ENCODE measurements around the gene DTYMK.

The DTYMK gene

GRCh38 chr2:241645915-241646645, 40.5 kb downstream of the DTYMK start:
- no peak for DNase-seq (ENCODE audit: low spot score)

GRCh38 chr2:241645056-241645914, 41.3 kb downstream of the DTYMK start:
- no peak for DNase-seq (ENCODE audit: low spot score)

GRCh38 chr2:241641631-241642030, 45.0 kb downstream of the DTYMK start:
- no peak for DNase-seq (ENCODE audit: low spot score)

DNA sequence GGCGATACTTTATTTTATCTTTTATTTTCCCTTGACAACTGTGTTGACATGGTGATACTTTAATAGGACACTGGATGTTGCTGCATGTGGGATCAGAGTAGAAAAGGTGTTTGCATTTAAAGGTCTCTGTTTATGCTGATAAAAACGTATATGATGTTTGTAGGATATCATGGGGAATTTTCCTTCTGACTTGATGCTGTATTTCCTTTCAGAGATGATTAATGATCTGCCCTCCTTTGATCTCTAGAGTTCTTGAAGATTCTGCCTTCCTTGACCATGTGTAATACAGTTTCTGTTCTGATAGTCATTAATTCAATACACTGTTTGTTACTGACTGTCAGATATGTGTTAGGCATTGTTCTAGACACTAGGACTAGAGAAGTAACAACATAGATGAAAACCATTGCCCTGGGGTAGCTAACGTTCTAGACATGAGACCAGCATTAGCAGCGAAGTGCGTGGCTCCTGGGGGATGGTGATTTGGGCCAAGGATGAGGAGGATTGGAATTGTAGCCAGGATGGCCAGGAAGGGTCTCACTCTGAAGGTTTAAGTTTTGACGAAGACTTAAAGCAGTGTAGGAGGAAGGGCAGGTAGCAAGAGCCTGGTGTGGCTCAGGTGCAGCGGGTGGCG, 46.3 kb downstream of the DTYMK start:
- DNase-seq (ENCODE audit: low spot score): no peak

- DNase-seq (ENCODE audit: low spot score): no peak
Observed at GRCh38 chr2:241639385-241639784, 47.2 kb downstream of the DTYMK start.

DNA sequence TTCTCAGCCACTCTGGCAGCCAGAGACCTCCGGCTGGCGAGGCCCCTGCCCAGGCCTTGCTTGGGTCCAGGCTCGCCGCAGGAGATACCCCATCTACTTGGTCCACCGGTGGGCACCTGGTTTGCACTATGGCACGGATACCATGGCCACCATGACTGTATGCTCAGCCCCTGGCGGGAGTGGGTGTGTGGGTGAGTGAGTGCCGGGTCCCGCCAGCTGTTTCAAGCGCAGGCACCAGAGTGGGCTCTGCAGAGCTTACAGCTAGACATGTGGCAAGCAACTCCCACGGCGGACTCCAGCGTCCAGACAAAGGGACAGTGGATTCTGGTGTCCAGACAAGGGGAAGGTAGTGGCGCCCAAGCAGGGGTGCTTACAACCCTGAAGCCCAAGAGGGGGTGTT, 47.7 kb downstream of the DTYMK start:
- DNase-seq (ENCODE audit: low spot score): no peak

- no peak for DNase-seq (ENCODE audit: low spot score)
Observed at GRCh38 chr2:241637795-241638660, 48.6 kb downstream of the DTYMK start.

DNA sequence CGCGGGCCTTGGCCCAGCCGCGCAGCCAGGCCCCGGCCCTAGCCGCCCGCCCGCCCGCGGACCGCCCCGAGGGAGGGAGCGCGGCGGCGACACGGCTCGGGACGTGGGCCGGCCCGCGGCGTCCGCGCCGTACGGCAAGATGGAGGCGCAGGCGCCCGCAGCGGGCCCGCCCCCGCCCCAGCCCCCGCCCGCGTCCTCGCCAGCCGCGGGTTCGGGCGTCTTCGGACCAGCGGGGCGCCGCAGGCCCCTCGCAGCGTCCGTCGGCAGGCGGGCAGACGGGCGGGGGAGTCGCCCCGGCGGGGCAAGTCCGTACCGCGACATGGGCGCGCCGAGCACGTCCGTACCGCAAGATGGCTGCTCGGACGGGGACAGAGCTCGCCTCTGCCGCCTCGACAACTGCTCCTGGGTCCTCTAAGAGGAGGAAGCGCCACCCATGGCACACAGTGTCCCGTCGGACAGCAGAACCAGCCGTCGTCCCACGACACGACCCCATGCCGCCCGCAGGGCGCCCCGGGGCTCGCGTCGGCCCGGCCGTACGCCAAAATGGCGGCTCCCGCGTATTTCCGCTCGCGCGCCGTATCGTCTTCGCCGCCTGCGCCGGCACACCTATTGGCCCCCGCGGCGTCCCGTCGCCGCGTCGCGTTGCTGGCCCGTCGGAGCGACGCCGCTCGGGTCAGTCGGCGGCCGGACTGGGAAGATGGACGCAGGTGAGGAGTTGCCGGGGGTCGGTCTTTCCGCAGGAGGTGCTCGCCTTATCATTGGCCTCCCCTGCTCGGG, 49.4 kb downstream of the DTYMK start, which contains the start of the genes ATG4B and THAP4:
ATG4B (plus strand) TSS at position 676 of the 777 bp plus-strand sequence; CDS start at position 698, 22 bp downstream.
THAP4 (minus strand) TSS at position 141 of the 777 bp plus-strand sequence. CDS start 141 bp downstream, outside the sequence.
- DNase-seq (ENCODE audit: low spot score): peak; percentile 90

DNA sequence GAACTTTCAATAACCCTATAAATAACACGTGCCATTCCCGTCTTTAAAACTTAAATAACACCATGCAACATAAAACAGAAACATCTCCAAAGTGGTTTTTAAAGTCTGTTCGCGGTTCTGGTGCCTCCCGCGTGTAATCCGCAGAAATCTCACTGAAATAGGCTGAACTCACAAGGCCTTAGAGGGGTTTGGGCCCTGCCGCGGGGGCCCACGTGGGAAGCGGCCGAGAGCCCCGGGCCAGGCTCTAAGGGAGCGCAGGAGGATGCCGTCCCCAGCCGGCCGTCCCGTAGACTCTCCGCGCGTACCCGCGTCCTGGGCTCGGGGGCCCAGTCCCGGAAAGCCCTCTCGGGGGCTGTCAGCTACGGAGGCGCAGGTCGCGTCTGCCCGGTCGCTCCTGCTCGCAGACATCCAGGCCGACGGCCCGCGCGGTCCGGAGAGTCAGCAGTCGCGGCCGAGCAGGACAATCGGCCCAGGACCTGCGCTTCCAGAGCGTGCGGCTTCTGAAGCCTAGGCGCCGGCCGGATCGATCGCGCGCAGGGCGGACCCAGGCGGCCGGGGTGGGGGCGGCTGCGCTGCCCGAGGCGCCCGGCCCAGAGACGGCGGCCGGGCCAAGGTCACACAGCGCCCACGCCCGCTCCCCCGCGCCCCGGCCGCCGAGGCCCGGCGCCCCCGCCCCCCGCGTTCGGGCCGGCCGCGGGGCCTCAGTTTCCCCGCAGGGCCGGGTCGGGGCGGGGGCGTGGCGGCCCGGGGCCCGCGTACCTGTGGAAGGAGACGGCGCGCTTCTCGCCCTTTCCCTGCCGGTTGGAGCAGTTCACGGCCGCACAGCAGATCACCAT, 50.2 kb downstream of the DTYMK start:
- peak; percentile 67 for DNase-seq (ENCODE audit: low spot score)

GRCh38 chr2:241635756-241636155, 50.9 kb downstream of the DTYMK start:
- no peak for DNase-seq (ENCODE audit: low spot score)

DNA sequence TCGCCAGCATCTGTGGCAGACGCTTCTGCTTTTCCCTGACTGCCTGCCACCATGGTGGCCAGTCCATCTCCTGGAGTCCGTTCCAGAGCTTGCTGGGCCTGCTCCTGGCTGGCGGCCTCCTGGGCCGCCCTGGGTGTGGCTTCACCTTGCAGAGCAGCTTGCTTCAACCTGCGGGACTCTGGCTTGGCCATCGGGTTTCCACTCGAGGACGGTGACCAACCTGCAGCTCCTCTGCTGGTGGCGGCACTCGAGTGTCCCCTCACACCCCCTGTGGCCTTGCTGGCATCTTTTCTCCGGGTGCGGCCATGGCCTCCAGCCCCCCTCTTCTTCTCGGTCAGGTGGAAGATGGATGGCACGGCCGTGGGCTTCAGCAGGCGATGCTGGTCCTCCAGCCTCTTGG, 53.1 kb downstream of the DTYMK start:
- no peak for DNase-seq (ENCODE audit: low spot score)

DNA sequence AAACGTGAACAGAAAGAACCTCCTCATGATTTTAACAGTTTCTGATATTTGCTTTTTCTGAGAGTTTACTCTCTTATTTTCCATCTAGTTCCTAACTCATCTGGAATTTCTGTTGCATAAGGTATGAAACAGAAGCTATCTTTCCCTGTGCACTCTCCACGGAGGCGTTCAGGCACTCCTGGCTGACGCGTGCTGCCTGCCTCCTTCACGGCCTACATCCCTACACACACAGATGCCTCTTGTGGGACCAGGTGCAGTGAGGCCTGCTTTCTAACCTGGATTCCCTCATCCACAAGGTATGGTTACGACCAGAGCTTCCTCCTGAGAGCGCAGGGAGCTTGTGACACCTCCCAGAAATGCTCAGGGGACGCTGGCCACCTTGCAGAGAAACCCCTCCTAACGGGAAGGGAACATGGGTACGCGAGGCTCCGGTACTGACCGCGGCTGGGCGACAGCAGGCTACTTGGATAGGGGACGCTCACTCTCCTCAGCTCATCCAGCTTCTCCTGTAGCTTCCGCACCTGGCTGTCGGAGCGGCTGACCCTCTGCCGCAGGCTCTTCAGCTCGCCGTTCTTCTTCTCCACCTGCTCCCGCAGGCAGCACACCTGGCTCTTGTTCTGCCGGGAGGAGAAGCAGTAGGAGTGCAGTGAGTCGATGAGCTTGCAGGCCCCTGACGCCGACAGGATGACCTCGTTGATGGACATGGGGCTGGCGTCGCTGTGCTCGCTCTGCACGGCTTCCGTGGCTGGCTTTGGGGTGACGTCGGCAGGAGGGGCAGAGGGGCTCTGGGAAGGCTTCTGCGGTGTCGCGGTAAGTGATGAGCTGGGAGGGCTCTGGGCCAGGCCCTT, 53.9 kb downstream of the DTYMK start:
- DNase-seq (ENCODE audit: low spot score): no peak

DNA sequence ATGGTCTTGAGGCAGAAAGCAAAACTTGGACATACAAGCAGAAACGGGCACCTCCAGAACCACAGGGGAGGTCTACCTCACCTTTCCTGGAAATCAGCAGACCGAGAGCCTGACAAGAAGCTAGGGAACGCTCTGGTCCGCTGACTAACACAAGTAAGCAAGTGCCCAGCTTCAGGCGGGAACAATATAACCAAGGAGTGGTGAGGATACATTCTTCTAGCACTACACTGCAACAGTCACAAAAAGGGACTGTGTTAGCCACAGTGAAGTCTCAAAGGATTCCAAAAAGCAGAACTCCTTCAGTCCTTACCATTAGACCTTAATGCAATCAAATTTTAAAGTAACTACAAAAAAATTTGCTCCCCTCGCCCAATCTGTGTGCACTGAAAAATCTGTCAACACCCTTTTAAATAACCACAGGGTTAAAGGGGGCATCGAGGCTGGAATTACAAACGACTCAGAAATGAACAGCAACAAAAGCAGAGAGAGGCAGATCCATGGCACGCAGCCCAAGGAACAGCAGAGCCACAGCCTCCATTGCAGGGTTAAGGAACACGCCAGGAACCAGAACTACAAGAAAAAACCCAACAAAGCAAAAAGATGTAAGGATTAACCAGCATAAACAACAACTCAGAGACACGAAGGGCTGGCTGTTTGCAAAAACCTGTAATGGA, 56.7 kb downstream of the DTYMK start:
- DNase-seq (ENCODE audit: low spot score): no peak

DNA sequence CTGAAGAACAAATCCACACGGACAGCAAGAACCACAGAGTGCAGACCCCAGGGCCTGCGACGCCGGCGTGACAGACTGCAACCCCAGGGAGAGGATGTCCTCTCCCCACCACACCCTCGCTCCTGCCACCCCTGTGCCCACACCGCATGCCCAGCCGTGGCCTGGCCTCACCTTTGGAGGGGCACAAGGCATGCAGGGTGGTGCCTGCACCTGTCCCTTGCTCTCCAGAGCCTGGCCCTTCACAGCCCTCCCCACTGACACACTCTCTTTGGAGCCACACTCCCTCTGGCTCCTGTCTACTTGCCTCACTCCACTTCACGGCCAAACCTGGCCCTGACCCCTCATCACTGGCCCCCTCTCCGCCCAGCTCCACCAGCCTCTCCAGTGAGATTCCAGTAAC, 58.9 kb downstream of the DTYMK start:
- no peak for DNase-seq (ENCODE audit: low spot score)
